GM23338 (cell line): ENCODE measurements around the gene PDCD1.

Experiments
- CREB1 ChIP-seq: fragments of 250-450 bp; sonication (Bioruptor Pico); IDR thresholded peaks from 2 replicates; pipeline ENCODE4 v1.5.0; 2020; ENCODE audit warnings: low read depth, mild to moderate bottlenecking, moderate library complexity
- CTCF ChIP-seq, 2 experiments: fragments of 200-600 bp in 1 of 2; sonication (generic) in 1 of 2; conservative IDR thresholded peaks; 2 replicates each; pipeline versions ENCODE4 v1.5.1 to v1.6.1; 2016 to 2017; ENCODE audit warnings: antibody characterized with exemption in 2 of 2, low read depth in 2 of 2, mild to moderate bottlenecking in 2 of 2, moderate library complexity in 1 of 2
- ETS1 ChIP-seq: IDR thresholded peaks from 2 replicates; pipeline ENCODE4 v1.6.1; 2016; ENCODE audit warnings: antibody characterized with exemption
- EZH2 ChIP-seq: fragments of 200-600 bp; sonication (generic); IDR thresholded peaks from one replicate; pipeline ENCODE4 v1.8.0; 2017; ENCODE audit warnings: antibody characterized with exemption, mild to moderate bottlenecking, low read depth; ENCODE audit not compliant: unreplicated experiment
- EZH2phosphoT487 ChIP-seq: fragments of 200-600 bp; sonication (generic); IDR thresholded peaks from one replicate; pipeline ENCODE4 v1.8.1; 2018; ENCODE audit warnings: antibody characterized with exemption; ENCODE audit not compliant: unreplicated experiment
- JUNB ChIP-seq: IDR thresholded peaks from one replicate; pipeline ENCODE4 v1.6.1; 2016; ENCODE audit warnings: antibody characterized with exemption; ENCODE audit not compliant: unreplicated experiment
- NANOG ChIP-seq: IDR thresholded peaks from 2 replicates; pipeline ENCODE4 v1.6.1; 2016; ENCODE audit warnings: antibody characterized with exemption, borderline replicate concordance
- POLR2AphosphoS5 ChIP-seq: IDR thresholded peaks from 2 replicates; pipeline ENCODE4 v1.6.1; 2016; ENCODE audit warnings: antibody characterized with exemption, low read depth
- REST ChIP-seq: IDR thresholded peaks from one replicate; pipeline ENCODE4 v1.6.1; 2018; ENCODE audit warnings: antibody characterized with exemption; ENCODE audit not compliant: unreplicated experiment
- STAT1 ChIP-seq: IDR thresholded peaks from one replicate; pipeline ENCODE4 v1.6.1; 2016; ENCODE audit warnings: antibody characterized with exemption; ENCODE audit not compliant: unreplicated experiment
- ZNF114 ChIP-seq: fragments of 250-450 bp; sonication (Bioruptor Pico); IDR thresholded peaks from 2 replicates; pipeline ENCODE4 v1.5.0; 2020; ENCODE audit warnings: mild to moderate bottlenecking, moderate library complexity

GRCh38 chr2:241817126-241817820 is 41.4 kb downstream of the PDCD1 start:
- no peak for TF ChIP-seq EZH2
- no peak for TF ChIP-seq CREB1
- TF ChIP-seq REST: no peak
- TF ChIP-seq CTCF (conservative IDR thresholded peaks at IDR 0.05; ENCODE audit: low read depth in 2 of 2): no peak
- no peak for TF ChIP-seq EZH2phosphoT487
- no peak for TF ChIP-seq JUNB
- TF ChIP-seq ETS1: no peak
- no peak for TF ChIP-seq POLR2AphosphoS5
- no peak for TF ChIP-seq ZNF114 (CRISPR knock-in tag)
- TF ChIP-seq STAT1: no peak
- TF ChIP-seq NANOG: no peak
